ENCODE results near the gene LY6G6D. TPM values are rescaled to one million over a fixed set of nuclear protein-coding genes. Genes with fewer than 3 reads are reported as not detected.

LY6G6D gene
- total RNA-seq, 1 experiment from 2014 or later, result not detected

GRCh38 chr6:31723245-31723979, 8.3 kb downstream of the LY6G6D start, which contains the start of gene MPIG6B:
MPIG6B (plus strand) TSS chr6:31723373; CDS start chr6:31723384, 11 bp downstream.
- H3K27me3 ChIP-seq (replicated peaks; ENCODE audit: control insufficient read depth, insufficient read depth, low read length), result no peaks in the 10 kb centered on the region
- H3K36me3 Mint-ChIP-seq (ENCODE audit: insufficient read depth, unreplicated experiment), result peaks cover 26% of the 10 kb centered on the region
- TF ChIP-seq CTCF (IDR thresholded peaks at IDR 0.05; ENCODE audit: insufficient read depth in 1 of 2, low read depth in 1 of 2, low read length in 1 of 2, severe bottlenecking in 1 of 2, unreplicated experiment in 1 of 2), result no peak
- no peak for DNase-seq
- H3K27ac Mint-ChIP-seq (ENCODE audit: unreplicated experiment), result no peak within 1 kb of the TSS
- ChIA-PET CTCF (interaction anchor here (1.6 kb wide), 1 partner anchor 46 kb away, joined by 5 read pairs; no protein-coding TSS in a partner anchor), POLR2A (interaction anchor here (1.0 kb wide), 1 partner anchor 17 kb away, joined by 3 read pairs; no protein-coding TSS in a partner anchor)
- H3K4me3 Mint-ChIP-seq (ENCODE audit: unreplicated experiment), result no peak within 1 kb of the TSS
- H3K4me1 Mint-ChIP-seq (ENCODE audit: low read depth, unreplicated experiment), result peaks cover 29% of the 10 kb centered on the region
- H3K4me3 ChIP-seq (ENCODE audit: low read depth, low read length), result no peak within 1 kb of the TSS
- H3K36me3 ChIP-seq (ENCODE audit: control insufficient read depth, insufficient read depth, low read length), result peaks cover 4% of the 10 kb centered on the region
- intact Hi-C loops (cut with micrococcal nuclease; ENCODE audit: unreplicated experiment), result no loop called here
- H3K9me3 Mint-ChIP-seq (ENCODE audit: unreplicated experiment), result no peaks in the 10 kb centered on the region
- H3K4me1 ChIP-seq, result peaks cover 27% of the 10 kb centered on the region
- BruUV-seq (replicated peaks), result no TSS peak
- no peaks in the 10 kb centered on the region for H3K9me3 ChIP-seq
- H3K27me3 Mint-ChIP-seq (ENCODE audit: insufficient read depth, unreplicated experiment), result no peaks in the 10 kb centered on the region

- intact Hi-C loops (cut with micrococcal nuclease; ENCODE audit: unreplicated experiment), result no loop called here
- Mint-ChIP-seq H3K27ac (ENCODE audit: unreplicated experiment) (no peak overlapping the region), H3K4me3 (ENCODE audit: unreplicated experiment) (no peak overlapping the region), H3K9me3 (ENCODE audit: unreplicated experiment) (no peaks in the 10 kb centered on the region), H3K36me3 (ENCODE audit: insufficient read depth, unreplicated experiment) (peaks cover 33% of the 10 kb centered on the region), H3K27me3 (ENCODE audit: insufficient read depth, unreplicated experiment) (no peaks in the 10 kb centered on the region), H3K4me1 (ENCODE audit: low read depth, unreplicated experiment) (peaks cover 27% of the 10 kb centered on the region)
- Histone ChIP-seq H3K27me3 (replicated peaks; ENCODE audit: control insufficient read depth, insufficient read depth, low read length) (no peaks in the 10 kb centered on the region), H3K4me3 (ENCODE audit: low read depth, low read length) (no peak overlapping the region), H3K4me1 (peaks cover 19% of the 10 kb centered on the region), H3K9me3 (no peaks in the 10 kb centered on the region), H3K36me3 (ENCODE audit: control insufficient read depth, insufficient read depth, low read length) (peaks cover 5% of the 10 kb centered on the region)
- no TSS peak for BruUV-seq (replicated peaks)
- no peak for DNase-seq
- CTCF ChIA-PET, result interaction anchor here (1.6 kb wide), 1 partner anchor 46 kb away, joined by 5 read pairs; no protein-coding TSS in a partner anchor
- TF ChIP-seq CTCF (IDR thresholded peaks at IDR 0.05; ENCODE audit: insufficient read depth in 1 of 2, low read depth in 1 of 2, low read length in 1 of 2, severe bottlenecking in 1 of 2, unreplicated experiment in 1 of 2), result no peak
- POLR2A ChIA-PET, result interaction anchor here (0.7 to 1.0 kb wide), 2 partner anchors 17 to 90 kb away, joined by 3 to 4 read pairs; no protein-coding TSS in a partner anchor
These were observed 9.0 kb downstream of the LY6G6D start for GRCh38 chr6:31723980-31724691.

GRCh38 chr6:31725502-31726350, 10.6 kb downstream of the LY6G6D start:
- no TSS peak for BruUV-seq (replicated peaks)
- Histone ChIP-seq H3K27me3 (replicated peaks; ENCODE audit: control insufficient read depth, insufficient read depth, low read length) (no peaks in the 10 kb centered on the region), H3K9me3 (no peaks in the 10 kb centered on the region), H3K36me3 (ENCODE audit: control insufficient read depth, insufficient read depth, low read length) (peaks cover 5% of the 10 kb centered on the region), H3K4me3 (ENCODE audit: low read depth, low read length) (no peak overlapping the region), H3K4me1 (peaks cover 9% of the 10 kb centered on the region)
- ChIA-PET CTCF (no interaction called here), POLR2A (interaction anchor here (0.5 kb wide), 1 partner anchor 156 kb away, joined by 6 read pairs; no protein-coding TSS in a partner anchor)
- TF ChIP-seq CTCF (IDR thresholded peaks at IDR 0.05; ENCODE audit: insufficient read depth in 1 of 2, low read depth in 1 of 2, low read length in 1 of 2, severe bottlenecking in 1 of 2, unreplicated experiment in 1 of 2), result no peak
- Mint-ChIP-seq H3K4me3 (ENCODE audit: unreplicated experiment) (no peak overlapping the region), H3K27me3 (ENCODE audit: insufficient read depth, unreplicated experiment) (no peaks in the 10 kb centered on the region), H3K27ac (ENCODE audit: unreplicated experiment) (peak overlapping the region; percentile 12), H3K36me3 (ENCODE audit: insufficient read depth, unreplicated experiment) (peaks cover 49% of the 10 kb centered on the region), H3K4me1 (ENCODE audit: low read depth, unreplicated experiment) (peaks cover 20% of the 10 kb centered on the region), H3K9me3 (ENCODE audit: unreplicated experiment) (no peaks in the 10 kb centered on the region)
- intact Hi-C loops (cut with micrococcal nuclease; ENCODE audit: unreplicated experiment), result no loop called here
- DNase-seq, result no peak

Measured in Caco-2 (cell line).